Coronary artery (tissue), 2 donors: ENCODE results near the gene VSX1.

Experiments
- DNase-seq: peaks from one replicate; pipeline ENCODE4 v3.0.0-alpha.2; 2017; ENCODE audit warnings: low spot score
- H3K27ac ChIP-seq, 2 donors: fragments of 200-600 bp; sonication (generic); one replicate each; pipeline ENCODE4 v1.5.1; 2016 to 2019
- H3K4me3 ChIP-seq: fragments of 200-600 bp; sonication (generic); 2 replicates; pipeline ENCODE4 v1.5.1; 2016; ENCODE audit warnings: mild to moderate bottlenecking, moderate library complexity
- CTCF ChIP-seq: fragments of 200-600 bp; sonication (generic); IDR thresholded peaks from one replicate; pipeline ENCODE4 v1.5.1; 2019; ENCODE audit warnings: antibody characterized with exemption

The VSX1 gene

GRCh38 chr20:25039697-25040437 lies 42.1 kb downstream of the VSX1 start:
- Histone ChIP-seq H3K27ac (peak overlapping the region; percentile 87 to 94), H3K4me3 (peak overlapping the region; percentile 45)
- TF ChIP-seq CTCF, result no peak
- peak; percentile 94 for DNase-seq

- Histone ChIP-seq H3K27ac (peak overlapping the region; percentile 87 to 94), H3K4me3 (no peak overlapping the region)
- no peak for DNase-seq
- no peak for TF ChIP-seq CTCF
These were observed 43.3 kb downstream of the VSX1 start for GRCh38 chr20:25038591-25039015.

- DNase-seq, result no peak
- Histone ChIP-seq H3K27ac (peak overlapping the region; percentile 87 to 94), H3K4me3 (no peak overlapping the region)
- TF ChIP-seq CTCF, result no peak
These were observed 43.9 kb downstream of the VSX1 start for GRCh38 chr20:25038103-25038410.

DNA sequence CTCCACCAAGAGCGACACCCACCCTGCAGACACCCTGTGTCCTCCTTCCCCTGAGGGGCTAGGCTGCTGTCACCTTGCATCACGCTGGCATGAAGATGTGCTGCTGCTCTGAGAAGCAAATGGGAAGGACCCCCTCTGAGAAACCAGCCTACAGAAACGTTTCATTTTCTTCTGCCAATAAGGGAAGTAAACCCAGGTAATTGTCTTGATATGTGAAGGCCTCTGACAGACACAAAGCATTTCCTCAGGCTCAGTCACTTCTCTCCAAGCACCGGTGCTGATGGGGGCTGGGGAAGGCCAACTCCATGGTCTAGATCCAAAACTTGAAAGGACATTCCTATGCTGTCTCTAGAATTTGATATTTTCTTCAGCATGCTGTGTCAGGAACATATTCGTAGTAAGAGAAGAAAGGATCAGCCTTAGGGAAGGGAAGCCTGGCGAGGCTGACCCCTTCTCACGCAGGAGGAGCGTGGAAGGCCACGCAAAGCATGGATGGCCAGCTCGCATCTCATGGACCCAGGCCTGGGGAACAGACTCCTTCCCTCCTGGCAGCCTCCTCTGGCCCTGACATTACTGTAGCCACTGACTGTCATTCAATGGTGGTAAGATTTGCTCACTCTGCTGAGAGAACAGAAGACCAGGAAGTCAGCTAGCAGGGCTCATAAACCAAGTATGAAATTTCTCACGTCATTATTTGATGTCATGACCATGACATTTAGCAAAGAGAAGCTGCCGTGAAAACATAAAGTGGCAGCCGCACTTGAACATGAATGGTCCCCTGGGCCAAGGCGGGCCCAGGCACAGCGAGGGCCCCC lies 44.4 kb downstream of the VSX1 start:
- H3K4me3 ChIP-seq, result no peak overlapping the region
- no peak for TF ChIP-seq CTCF
- DNase-seq, result peak; percentile 85
- peak overlapping the region; percentile 87 to 94 for H3K27ac ChIP-seq

- H3K4me3 ChIP-seq, result peak overlapping the region; percentile 33
- no peak for TF ChIP-seq CTCF
- peak overlapping the region; percentile 87 to 94 for H3K27ac ChIP-seq
- DNase-seq, result no peak
These were observed 45.5 kb downstream of the VSX1 start for GRCh38 chr20:25036331-25036936.

DNA sequence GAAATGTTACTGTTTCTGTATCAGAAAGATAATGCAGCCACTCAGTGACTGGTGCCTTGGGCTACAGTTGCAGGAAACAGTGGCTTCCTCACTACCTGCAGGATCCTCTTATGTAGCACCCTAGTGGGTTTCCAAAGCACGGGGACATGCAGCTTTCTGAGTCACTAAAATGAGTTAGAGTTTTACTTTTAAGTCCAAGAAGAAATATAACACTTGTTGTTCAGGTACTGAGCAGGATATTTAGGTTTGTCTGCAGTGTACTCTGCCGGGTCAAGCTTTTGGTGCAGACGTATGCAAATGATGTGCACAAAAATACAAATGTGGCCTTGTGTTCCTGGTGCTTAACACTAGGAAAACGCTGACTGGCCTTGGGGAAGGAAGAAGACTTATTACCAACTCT lies 46.0 kb downstream of the VSX1 start:
- peak overlapping the region; percentile 87 to 94 for H3K27ac ChIP-seq
- no peak for TF ChIP-seq CTCF
- H3K4me3 ChIP-seq, result peak overlapping the region; percentile 33
- DNase-seq, result no peak
